Measurements from ENCODE around the gene DYNC1I1.

The DYNC1I1 gene

GRCh38 chr7:95766086-95766485 lies 6.3 kb upstream of the DYNC1I1 start:
- no peak for TF ChIP-seq TAF1 (IDR thresholded peaks at IDR 0.05; ENCODE audit: borderline replicate concordance, insufficient read depth, low read length)

GRCh38 chr7:95766657-95767056 lies 5.7 kb upstream of the DYNC1I1 start:
- TF ChIP-seq POLR2AphosphoS5 (IDR thresholded peaks at IDR 0.05; ENCODE audit: low read depth, low read length): no peak
- no peak for TF ChIP-seq TAF1 (IDR thresholded peaks at IDR 0.05; ENCODE audit: borderline replicate concordance, insufficient read depth, low read length)
- TF ChIP-seq FOXP2 (optimal IDR thresholded peaks at IDR 0.05; ENCODE audit: borderline replicate concordance, extremely low read depth, extremely low read length, insufficient read depth): no peak
- no peak for TF ChIP-seq REST (IDR thresholded peaks at IDR 0.05; ENCODE audit: insufficient read depth in 1 of 2, low read depth in 2 of 2, low read length in 2 of 2)

GRCh38 chr7:95772771-95773581 lies 622 bp downstream of the DYNC1I1 start:
- TF ChIP-seq SIN3A (IDR thresholded peaks at IDR 0.05; ENCODE audit: borderline replicate concordance, insufficient read depth, low read length) (no peak), FOXP2 (optimal IDR thresholded peaks at IDR 0.05; ENCODE audit: borderline replicate concordance, extremely low read depth, extremely low read length, insufficient read depth) (no peak), POLR2AphosphoS5 (IDR thresholded peaks at IDR 0.05; ENCODE audit: low read depth, low read length) (no peak), TAF1 (IDR thresholded peaks at IDR 0.05; ENCODE audit: borderline replicate concordance, insufficient read depth, low read length) (no peak), REST (IDR thresholded peaks at IDR 0.05; ENCODE audit: insufficient read depth in 1 of 2, low read depth in 2 of 2, low read length in 2 of 2) (no peak)

GRCh38 chr7:95776561-95777185 lies 4.3 kb downstream of the DYNC1I1 start:
- no peak for TF ChIP-seq POLR2AphosphoS5 (IDR thresholded peaks at IDR 0.05; ENCODE audit: low read depth, low read length)
- no peak for TF ChIP-seq TAF1 (IDR thresholded peaks at IDR 0.05; ENCODE audit: borderline replicate concordance, insufficient read depth, low read length)
- TF ChIP-seq FOXP2 (optimal IDR thresholded peaks at IDR 0.05; ENCODE audit: borderline replicate concordance, extremely low read depth, extremely low read length, insufficient read depth): no peak
- TF ChIP-seq SIN3A (IDR thresholded peaks at IDR 0.05; ENCODE audit: borderline replicate concordance, insufficient read depth, low read length): no peak
- TF ChIP-seq REST (IDR thresholded peaks at IDR 0.05; ENCODE audit: insufficient read depth in 1 of 2, low read depth in 2 of 2, low read length in 2 of 2): no peak

GRCh38 chr7:95777269-95777668 lies 4.9 kb downstream of the DYNC1I1 start:
- TF ChIP-seq TAF1 (IDR thresholded peaks at IDR 0.05; ENCODE audit: borderline replicate concordance, insufficient read depth, low read length) (no peak), SIN3A (IDR thresholded peaks at IDR 0.05; ENCODE audit: borderline replicate concordance, insufficient read depth, low read length) (no peak), POLR2AphosphoS5 (IDR thresholded peaks at IDR 0.05; ENCODE audit: low read depth, low read length) (no peak), FOXP2 (optimal IDR thresholded peaks at IDR 0.05; ENCODE audit: borderline replicate concordance, extremely low read depth, extremely low read length, insufficient read depth) (no peak), REST (IDR thresholded peaks at IDR 0.05; ENCODE audit: insufficient read depth in 1 of 2, low read depth in 2 of 2, low read length in 2 of 2) (no peak)
